ENCODE results near the gene ZC3H12A.

GRCh38 chr1:37476460-37477197 lies 2.2 kb downstream of the ZC3H12A start:
- TF ChIP-seq CTCF (IDR thresholded peaks at IDR 0.05; ENCODE audit: insufficient read depth, low read length) (no peak), REST (IDR thresholded peaks at IDR 0.05; ENCODE audit: insufficient replicate concordance, low read depth) (no peak), SPI1 (IDR thresholded peaks at IDR 0.05; ENCODE audit: borderline replicate concordance, low read depth) (no peak)
